Umbilical cord (tissue), 2 donors: ENCODE measurements around the gene IL23R. TPM values are rescaled to one million over a fixed set of nuclear protein-coding genes. Genes with fewer than 3 reads are reported as not detected.
A peak's percentile ranks its signal among the peaks of the same experiment; 100 is the strongest.
"Not testable (repeated sequence)": the region's sequence is repeated elsewhere in the genome, so short reads cannot be mapped to it uniquely, and the experiment has no call there.

ENCODE experiments used
- DNase-seq: peaks from one replicate; pipeline ENCODE4 v3.0.0-alpha.2; 2015; ENCODE audit warnings: low spot score
- total RNA-seq: library from RNA; depleted of rRNA; stranded (reverse); fragments of >200 nt; gene quantifications from one replicate; pipeline ENCODE4 v1.2.3, GENCODE V29; 2014; ENCODE audit warnings: low replicate concordance; ENCODE audit not compliant: insufficient read depth

The IL23R gene
- total RNA-seq, 1 donor from 2014 or later, result 1.9 TPM

GRCh38 chr1:67192902-67193301, 26.6 kb downstream of the IL23R start:
- DNase-seq, result no peak

- DNase-seq, result no peak
These were observed 27.4 kb downstream of the IL23R start for GRCh38 chr1:67193704-67194103.

- no peak for DNase-seq
These were observed 28.1 kb downstream of the IL23R start for GRCh38 chr1:67194209-67194863.

- DNase-seq, result no peak
These were observed 34.5 kb downstream of the IL23R start for GRCh38 chr1:67200755-67201154.

GRCh38 chr1:67201891-67202290, 35.6 kb downstream of the IL23R start:
- no peak for DNase-seq

- no peak for DNase-seq
These were observed 38.2 kb downstream of the IL23R start for GRCh38 chr1:67204298-67204980.

GRCh38 chr1:67207398-67207797, 41.1 kb downstream of the IL23R start:
- not testable (repeated sequence) for DNase-seq

- no peak for DNase-seq
These were observed 42.0 kb downstream of the IL23R start for GRCh38 chr1:67208217-67208616.

- DNase-seq, result no peak
These were observed 43.3 kb downstream of the IL23R start for GRCh38 chr1:67209521-67209920.

- peak; percentile 35 for DNase-seq
These were observed 45.6 kb downstream of the IL23R start for GRCh38 chr1:67211589-67212563.

GRCh38 chr1:67213164-67213563, 46.9 kb downstream of the IL23R start:
- DNase-seq, result no peak

GRCh38 chr1:67213948-67214347, 47.7 kb downstream of the IL23R start:
- DNase-seq, result no peak

- DNase-seq, result peak; percentile 19
These were observed 48.3 kb downstream of the IL23R start for GRCh38 chr1:67214420-67215174.

- DNase-seq, result no peak
These were observed 50.1 kb downstream of the IL23R start for GRCh38 chr1:67216401-67216800.

GRCh38 chr1:67217417-67217816, 51.2 kb downstream of the IL23R start:
- peak; percentile 67 for DNase-seq

GRCh38 chr1:67217938-67218337, 51.7 kb downstream of the IL23R start:
- DNase-seq, result peak; percentile 41

GRCh38 chr1:67224856-67225255, 58.6 kb downstream of the IL23R start:
- DNase-seq, result no peak

GRCh38 chr1:67226688-67227087, 60.4 kb downstream of the IL23R start:
- no peak for DNase-seq

- no peak for DNase-seq
These were observed 60.9 kb downstream of the IL23R start for GRCh38 chr1:67227196-67227595.

GRCh38 chr1:67228791-67229190, 62.5 kb downstream of the IL23R start:
- DNase-seq, result no peak

GRCh38 chr1:67230539-67230938, 64.3 kb downstream of the IL23R start:
- no peak for DNase-seq
